NCI-H524 (cell line): ENCODE data around the gene RPS6KA1.

Experiments
- DNase-seq, 2 experiments: peaks; one replicate each; lab custom pipeline; 2025; lab: John Stamatoyannopoulos, UW

Gene RPS6KA1

DNA sequence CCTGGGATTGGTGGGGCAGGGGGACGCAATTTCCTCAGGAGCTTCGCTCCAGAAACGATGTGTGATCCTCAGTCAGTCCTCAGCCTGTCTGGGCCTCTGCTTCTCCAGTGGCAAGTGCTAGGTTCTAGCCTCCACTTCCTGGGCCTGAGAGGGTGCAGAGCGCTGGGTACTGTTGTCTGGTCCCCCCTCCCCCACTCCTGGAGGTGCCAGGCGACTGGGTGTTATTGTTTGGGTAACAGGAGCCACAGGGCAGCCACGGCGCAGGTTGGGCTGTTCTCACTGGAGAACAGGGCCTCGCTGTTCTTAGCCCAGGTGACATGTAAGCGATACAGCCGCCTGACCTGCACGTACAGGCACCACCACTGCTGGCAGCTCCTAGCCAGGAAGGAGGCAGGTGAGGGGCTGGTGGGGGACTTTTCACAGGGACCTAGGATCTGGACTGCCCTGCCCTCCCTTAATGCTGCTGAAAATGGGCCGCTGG, 2.1 kb downstream of the RPS6KA1 start:
- DNase-seq: no peak

DNA sequence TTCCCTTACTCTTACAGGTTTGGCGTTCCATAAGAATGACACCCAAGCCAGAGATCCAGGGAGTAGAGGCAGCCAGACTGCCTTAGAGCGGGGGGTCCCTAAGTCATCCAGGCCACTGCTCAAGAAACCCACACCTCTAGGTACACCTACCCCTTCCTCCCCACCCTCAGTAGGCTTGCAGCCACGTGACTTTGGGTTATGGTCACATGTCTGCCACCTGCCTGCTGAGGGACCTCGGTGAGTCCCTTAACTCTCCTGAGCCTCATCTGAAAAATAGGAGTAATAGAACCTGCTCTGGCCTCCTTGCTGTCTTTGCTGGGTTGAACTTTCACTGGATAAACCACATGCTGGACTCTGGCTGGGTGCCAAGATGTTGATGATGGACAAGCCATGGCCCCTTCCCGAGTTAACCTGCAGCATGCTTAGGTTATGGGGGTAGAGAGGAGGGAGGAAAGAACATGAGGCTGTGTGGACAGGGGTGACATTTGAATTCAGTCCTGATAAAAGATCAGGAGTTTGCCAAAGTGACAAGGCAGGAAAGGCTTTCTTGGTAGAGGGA, 4.5 kb downstream of the RPS6KA1 start:
- no peak for DNase-seq

DNA sequence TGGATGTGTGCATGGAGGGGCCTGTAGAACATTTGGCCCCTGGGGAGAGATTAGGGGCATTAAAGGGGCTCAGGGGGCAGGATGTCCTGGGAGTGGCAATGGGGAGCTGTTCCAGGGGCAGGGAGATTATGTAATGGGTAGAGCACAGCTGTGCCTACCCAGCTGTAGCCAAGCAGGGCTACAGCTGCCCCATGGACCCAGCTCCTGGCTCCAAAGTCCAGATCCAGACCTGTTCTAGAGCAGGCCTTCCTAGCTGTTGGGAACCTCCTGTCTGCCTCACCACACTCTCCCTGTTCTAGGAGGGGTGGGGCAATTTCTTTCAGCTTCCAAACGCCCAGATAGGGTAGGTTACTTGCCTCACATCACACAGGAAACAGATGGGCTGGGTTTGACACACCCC, 5.6 kb downstream of the RPS6KA1 start:
- peak in 1 of 2 experiments; percentile 29 for DNase-seq

DNA sequence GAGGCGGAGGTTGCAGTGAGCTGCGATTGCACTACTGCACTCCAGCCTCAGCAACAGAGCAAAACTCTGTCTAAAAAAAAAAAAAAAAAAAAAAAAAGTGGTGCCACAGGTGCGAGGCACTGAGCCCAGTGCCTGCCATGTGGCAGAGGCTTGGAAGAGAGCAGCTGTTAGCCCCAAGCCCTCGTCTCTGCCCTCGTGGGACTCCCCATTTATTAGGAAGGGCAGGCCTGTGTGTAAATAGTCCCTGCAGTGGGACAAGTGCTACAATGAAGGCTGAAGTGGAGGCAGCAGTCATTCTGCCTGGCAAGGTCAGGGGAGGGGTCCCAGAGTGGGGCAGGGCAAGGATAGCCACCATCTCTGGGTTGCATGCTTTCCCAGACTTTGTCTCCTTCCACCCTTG, 6.5 kb downstream of the RPS6KA1 start:
- DNase-seq: peak in 1 of 2 experiments; percentile 46

DNA sequence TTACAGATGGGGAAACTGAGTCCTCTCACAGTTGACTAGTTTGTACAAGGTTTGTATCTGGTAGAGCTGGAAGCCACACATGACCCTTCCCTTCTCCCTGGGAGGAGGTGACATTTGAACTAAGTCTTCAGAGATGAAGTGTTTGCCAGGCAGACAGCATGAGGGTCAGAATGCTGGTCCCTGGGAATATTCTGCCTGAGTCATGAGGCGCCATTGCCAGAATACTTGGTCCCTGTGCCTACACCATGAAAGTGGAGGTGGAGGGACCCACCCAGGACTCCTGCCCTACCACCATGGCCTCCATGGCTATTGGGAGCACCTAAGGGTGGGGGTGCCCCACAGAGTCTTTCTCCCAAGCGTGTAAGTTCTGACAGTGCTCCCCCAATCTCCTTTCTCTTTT, 7.0 kb downstream of the RPS6KA1 start:
- no peak for DNase-seq

DNA sequence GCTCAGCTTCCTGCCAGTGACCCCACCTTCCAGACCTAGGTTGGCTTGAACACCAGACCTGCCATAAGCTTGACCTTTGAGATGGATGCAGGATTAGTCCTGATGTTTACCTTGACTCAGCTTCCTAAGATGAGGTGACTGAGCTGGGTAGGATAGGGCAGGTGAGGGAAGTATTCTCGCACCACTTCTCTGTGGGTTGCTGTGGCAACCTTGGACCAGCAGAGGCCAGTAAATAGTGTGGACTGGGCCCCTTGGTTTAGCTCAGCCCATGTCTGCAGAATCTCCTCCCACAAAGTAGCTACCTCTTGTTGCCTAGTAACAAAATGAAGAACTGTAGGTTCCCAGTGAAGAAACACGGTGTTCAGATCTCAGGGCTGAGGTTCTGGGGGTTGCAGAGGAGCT, 8.4 kb downstream of the RPS6KA1 start:
- no peak for DNase-seq

DNA sequence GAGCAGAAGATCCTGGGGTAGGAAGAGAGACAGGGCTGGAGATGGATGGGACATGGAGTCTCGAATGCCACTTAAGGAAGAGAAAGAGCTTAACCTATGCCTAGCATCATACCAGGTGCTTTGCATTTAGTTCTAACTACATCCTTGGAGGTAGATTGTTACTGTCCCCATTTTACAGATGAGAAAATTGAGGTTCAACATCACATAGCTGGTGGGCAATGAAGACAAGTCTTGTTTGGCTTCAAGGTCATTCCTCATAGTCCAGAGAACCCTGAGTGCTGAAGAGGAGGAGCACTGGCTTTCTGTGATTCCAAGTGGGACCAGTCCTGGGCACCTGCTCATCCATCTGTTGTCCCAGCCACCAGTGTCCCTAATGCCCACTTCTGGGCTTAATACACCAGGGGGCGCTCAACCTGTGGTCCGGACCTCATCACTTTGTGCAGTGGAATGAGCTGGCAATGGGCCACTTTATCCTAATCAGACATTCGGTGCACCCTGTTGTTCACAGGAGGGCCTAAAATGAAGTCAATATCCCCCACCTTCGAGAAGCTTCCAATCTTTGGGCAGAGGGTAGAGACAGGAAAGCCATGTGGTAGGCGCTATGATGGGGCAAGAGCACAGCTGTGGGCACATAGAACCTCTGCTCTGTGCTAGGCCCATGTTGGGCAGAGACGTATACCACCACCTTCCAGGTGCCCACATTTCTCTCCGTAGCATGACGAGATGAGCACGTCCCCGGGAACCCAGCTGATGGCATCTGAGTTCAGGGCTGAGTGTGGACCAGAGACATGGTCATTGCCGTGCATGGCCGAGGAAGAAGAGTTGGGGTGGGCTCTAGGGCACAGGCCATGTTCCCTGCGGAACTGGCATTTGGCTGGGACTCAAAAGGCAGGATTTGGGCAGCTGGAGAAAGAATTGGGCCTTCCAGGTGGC, 9.2 kb downstream of the RPS6KA1 start:
- DNase-seq: peak; percentile 35 to 67

DNA sequence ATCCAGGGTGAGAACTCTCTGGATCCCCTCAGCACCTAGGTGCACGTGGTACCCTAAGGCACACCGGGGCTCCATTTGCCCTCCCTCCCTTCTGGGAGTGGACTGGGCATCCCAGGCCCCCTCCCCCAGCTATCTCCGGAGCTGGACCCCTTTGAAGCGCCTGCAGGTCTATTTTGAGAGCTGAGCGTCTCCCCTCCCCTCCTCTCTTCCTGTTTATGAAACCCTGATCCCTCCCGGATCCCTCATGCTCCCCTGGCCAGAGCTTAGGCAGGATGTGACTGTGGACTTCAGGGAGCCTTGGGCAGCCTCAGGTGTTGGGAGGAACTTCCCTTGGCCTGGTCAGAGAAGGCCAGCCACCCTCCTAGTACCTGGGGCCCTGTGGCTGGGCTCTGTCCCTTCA, 10.2 kb downstream of the RPS6KA1 start:
- DNase-seq: no peak

DNA sequence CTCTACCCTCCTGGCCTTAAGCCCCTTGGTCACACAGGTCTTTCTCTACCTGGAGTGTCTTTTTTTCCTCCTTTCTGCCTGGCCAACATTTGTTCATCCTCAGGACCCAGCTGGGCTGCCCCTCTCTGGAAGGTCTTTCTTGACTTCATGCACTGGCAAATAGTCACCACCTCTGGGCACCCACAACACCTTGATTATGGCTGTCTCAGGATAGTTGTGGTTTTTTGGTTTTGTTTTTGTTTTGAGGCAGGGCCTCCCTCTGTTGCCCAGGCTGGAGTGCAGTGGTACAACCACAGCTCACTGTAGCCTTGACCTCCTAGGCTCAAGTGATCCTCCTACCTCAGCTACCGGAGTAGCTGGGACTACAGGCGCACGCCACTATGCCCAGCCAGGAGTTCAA, 10.8 kb downstream of the RPS6KA1 start:
- DNase-seq: no peak

DNA sequence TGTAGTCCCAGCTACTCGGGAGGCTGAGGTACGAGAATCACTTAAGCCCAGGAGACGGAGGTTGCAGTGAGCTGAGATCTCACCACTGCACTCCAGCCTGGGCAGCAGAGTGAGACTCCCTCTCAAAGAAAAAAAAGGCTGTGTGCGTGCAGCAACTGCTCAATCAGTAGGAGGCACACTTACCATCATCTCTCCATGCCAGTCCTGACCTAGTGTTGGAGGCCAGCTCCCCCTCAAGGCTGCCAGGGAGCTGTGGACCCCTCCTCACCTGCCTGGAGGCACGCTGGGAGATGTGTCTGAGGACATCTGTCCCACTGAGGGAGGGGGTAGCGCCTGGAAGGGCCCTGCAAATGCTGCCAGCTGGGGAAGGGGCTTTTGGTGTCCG, 11.9 kb downstream of the RPS6KA1 start:
- DNase-seq: no peak

DNA sequence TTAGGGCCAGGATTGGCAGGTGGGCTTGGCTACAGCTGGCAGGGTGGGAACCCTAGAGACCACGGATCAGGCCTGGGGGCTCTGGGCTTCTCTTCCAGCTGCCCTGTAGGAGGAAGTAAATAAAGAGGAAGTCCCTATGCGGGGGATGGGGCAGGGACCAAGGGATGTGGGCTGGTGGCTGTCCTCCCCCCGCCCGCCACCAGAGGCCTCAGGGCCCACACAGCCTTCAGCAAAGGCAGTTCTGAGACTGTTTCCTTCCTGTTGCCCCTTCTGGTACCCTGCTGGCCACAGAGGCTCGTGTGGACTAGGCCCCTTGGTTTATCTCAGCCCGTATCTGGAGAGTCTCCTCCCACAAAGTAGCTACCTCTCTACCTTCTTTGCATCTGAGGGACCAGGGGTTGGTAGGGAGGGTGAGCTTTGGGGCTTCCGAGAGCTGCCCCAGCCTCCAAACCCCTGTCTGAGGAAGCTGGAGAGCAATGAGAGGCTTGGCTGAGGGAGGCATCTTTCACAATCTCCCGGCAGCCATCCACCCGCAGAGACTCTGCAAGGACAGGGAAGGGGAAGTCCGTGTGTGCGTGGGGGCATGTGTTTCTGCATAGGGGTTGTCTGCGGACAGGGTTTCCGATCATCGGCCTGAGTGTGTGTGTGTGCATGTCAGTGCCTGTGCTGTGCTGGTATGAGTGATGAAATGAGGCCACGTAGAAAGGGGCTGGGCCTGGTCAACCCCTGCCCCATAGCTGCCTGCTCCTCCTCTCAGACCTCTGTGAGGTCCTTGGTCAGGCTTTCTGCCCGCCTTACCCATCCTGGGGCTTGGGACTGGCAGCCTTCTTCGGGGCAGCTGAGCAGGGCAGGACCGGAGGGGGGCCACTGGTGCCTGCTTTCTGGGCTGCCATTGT, 12.5 kb downstream of the RPS6KA1 start:
- peak in 1 of 2 experiments; percentile 46 for DNase-seq

DNA sequence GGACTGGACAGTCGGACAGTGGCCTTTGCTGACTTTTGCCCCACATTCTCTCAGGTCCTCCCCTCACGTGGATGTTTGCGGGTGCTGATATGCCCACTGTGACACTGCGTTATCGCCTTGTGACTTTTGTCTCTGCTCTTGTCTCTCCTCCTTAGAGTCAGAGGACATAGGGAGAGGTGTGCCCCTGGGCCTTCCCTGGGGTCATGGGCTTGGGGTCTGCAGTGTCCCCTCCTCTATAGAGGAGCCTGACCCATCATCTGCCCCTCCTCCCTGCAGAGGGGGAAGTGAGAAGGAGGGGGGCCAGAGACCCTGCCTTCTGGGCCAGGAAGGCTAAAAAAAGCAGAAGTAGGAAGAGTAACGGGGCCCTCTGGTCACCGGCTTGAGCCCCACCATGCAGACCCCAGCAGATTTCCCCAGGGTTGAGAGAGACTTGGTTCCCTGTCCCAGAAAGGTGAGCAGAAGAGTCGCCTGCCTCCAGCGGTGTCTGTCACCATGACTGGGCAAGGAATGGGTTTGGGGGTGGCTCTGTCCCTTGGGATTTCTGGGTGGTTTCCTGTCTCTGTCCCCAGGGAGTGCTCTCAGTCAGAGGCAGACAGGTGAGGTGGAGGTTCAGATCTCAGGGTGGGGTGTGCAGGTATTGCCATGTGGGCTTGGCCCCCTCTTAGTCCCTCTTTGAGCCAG, 13.3 kb downstream of the RPS6KA1 start:
- DNase-seq: no peak

DNA sequence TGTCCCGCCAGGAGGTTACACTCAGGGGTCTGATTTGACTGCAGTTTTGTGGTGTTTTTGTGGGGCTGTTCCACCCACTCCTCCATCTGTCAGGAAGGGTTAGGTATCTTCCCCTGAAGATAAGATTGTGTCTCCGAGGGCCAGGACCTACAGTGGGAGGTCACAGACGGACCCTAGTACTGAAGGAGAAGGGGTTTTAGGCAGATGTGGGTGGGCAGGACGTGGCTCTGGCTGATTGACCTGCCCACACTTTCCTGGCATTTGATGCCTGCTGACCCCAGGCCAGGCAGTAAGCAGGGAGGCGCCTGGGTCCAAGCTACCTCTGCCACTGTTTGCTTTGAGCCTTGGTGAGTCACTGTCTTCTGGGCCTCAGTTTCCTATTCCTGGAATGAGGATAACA, 13.9 kb downstream of the RPS6KA1 start:
- no peak for DNase-seq

DNA sequence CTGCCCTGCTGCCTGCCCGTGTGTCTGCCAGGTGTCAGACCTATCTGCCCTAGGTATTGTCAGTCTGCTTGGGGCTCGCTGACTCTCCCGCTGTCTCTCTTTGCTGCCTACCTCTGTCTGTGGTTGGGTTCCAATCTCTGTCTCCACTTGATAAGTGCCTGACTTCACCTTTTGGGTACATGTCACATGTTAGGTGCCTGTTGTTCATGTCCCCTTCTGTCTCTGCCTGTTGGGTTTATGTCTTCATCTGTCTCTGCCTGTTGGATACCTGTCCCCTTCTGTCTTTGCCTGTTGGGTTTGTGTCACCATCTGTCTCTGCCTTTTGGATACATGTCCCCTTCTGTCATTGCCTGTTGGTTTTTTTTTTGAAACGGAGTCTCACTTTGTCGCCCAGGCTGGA, 14.6 kb downstream of the RPS6KA1 start:
- DNase-seq: peak in 1 of 2 experiments; percentile 20

DNA sequence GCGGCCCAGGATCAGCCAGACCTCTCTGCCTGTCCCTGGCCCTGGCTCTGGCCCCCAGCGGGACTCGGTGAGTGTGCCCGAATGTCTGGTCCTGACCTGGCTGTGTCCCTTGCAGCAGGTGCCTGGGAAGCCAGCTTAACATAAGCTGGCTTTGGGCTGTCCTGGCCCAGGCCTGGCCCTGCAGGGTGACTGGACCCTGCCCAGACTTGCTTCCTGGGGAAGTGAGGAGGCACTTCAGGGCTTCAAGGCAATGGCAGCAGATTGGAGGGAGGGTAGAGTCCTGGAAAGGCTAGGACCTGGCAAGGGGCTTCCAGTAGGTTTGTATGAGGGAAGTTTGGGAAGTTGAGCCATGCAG, 16.4 kb downstream of the RPS6KA1 start:
- DNase-seq: no peak

DNA sequence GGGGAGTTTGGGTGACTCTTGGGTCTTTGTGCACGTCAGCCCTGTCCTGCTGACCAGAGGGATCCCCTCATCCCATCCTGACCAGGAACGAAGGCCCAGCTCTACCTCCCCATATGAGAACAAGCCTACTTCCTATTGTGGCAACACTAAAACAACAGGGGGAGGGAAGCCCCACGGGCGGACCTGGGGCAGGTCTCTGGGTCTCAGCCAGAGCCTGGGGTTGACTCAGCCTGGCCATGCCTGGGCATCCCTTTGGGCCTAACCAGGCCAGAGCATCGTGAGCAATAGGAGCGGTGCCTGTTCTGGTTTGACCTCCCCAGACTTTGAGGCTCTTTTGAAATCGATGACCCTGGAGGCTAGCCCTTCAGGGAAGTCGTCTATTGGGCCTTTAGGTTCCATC, 16.8 kb downstream of the RPS6KA1 start:
- DNase-seq: no peak

DNA sequence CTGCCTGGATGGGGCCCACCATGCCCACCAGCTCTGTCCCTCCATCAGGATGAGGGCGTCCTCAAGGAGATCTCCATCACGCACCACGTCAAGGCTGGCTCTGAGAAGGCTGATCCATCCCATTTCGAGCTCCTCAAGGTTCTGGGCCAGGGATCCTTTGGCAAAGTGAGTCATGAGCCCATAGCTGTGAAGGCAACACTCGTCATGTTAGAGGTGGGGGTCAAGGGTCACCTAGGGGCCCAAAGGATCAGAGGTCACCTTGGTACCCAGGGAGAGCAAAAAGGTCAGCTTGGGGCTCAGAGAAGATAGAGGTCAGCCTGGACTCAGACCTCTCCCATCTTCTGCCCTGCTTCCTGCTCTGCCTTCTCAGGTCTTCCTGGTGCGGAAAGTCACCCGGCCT, 17.3 kb downstream of the RPS6KA1 start:
- DNase-seq: no peak

DNA sequence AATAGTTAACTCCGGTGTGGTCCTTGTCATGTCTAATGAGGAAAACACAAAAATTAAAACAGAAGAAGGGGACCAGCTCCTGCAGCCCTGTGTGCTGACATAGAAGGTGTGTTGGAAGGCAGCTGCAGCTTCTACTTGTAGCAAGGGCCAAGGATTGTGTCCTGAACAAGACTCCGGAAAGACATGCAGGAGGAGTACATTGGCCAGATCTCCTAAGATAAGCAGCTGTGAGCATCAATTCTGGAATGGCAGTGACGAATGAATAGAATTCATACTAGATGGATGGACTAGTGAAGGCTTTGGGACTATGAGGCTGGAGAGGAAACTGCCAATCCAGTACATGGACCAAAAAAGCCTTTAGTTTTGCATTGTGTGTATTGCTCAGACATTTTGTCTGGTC, 19.3 kb downstream of the RPS6KA1 start:
- no peak for DNase-seq

DNA sequence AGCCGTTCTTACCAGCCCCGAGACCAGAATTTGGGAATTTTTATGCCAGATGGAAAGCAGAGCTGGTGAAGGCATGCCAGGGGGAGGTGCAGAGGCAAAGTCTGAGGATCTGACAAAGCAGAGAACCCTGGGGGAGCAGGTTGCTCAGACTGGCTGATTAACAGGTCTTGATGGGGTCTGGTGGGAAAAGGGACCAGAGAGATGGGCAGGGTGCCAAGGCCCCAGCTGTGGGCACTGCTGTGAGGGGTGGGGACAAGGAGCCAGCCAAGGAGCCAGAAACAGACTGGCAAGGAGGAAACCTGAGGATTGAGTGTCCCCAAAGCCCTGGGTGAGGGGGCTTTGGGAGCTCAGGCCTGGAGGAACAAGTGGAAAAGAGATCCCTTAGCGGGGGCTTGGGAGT, 21.4 kb downstream of the RPS6KA1 start:
- peak; percentile 32 to 73 for DNase-seq

DNA sequence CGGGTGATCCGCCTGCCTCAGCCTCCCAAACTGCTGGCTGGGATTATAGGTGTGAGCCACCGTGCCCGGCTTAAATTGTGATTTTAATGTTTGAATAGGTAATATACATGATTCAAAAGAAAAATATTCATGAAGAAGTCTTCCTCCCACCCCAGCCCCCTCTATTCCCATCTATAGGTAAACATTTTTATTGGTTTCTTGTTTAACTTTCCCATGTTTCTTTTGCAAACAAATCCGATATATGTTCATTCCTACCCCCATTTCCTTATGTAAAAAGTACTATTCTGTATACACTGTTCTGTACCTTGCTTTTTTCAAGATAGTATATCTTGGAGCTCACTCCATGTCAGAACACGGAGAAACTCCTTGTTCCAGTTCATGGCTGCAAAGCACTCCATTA, 23.2 kb downstream of the RPS6KA1 start:
- DNase-seq: no peak

DNA sequence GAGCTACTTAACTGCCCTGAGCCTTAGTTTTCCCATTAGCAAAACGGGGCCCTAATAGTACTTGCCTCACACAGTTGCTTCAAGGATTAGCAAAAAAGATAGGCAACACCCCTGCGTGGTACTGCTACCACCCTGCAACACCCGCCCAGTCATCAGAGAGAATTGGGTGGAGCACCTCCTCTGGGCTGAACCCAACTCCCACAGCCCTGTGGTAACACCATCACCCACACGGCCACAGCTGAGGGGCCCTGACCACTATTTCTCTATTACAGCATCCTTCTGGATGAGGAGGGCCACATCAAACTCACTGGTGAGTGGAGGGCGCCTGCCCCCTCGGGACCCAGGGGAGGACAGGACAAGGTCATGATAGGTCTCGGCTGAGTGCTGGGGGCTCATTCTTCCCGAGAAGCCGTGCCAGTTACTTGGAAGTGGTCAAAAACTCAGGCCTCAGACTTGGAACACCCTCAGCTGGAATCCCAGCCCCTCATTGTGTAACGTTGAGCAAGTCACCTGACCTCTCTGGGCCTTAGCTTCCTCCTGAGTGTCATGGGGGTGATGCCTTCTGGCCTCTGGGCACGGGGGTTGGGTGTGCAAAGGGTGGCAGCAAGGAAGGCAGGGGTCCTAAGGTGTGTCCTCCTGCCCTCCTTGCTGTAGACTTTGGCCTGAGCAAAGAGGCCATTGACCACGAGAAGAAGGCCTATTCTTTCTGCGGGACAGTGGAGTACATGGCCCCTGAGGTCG, 24.6 kb downstream of the RPS6KA1 start:
- no peak for DNase-seq
